Activated CD4-positive, CD25-positive, alpha-beta regulatory T cell treated with anti-CD3 and anti-CD28 coated beads, Interleukin-2, amount 50 U/mL, for 72 hours (primary cell): Measurements from ENCODE around the gene CYS1.
"Not testable (repeated sequence)": the region's sequence is repeated elsewhere in the genome, so short reads cannot be mapped to it uniquely, and the experiment has no call there.

Experiments used
- DNase-seq: peaks from one replicate; pipeline ENCODE4 v3.0.0; 2021

Gene CYS1, protein sequence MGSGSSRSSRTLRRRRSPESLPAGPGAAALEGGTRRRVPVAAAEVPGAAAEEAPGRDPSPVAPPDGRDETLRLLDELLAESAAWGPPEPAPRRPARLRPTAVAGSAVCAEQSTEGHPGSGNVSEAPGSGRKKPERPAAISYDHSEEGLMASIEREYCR

GRCh38 chr2:10079870-10080535 is at the start of gene CYS1:
Gene CYS1 (minus strand): TSS chr2:10080411. CDS start chr2:10080223, 188 bp downstream.
- no peak for DNase-seq

- no peak for DNase-seq
Measured at GRCh38 chr2:10129490-10129889, 49.3 kb upstream of the CYS1 start.

DNA sequence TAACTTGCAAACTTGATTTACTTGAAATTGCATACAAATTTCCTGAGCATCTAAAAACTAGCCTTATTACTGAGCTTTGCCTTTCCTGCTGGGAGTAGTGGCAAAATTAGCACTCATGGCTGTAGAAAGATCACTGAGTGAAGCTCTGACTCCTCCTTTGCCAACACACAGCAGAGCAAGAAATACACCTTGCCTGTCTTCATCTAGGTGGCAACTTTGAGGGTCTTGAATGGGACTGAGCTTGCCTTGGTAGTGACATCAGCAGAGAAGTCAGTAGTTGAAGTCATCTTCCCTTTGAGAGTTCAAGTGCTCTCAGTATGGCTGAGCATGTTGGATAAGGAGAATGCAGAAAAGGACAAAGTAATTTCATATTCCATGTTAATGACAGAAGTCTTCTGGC is 48.2 kb upstream of the CYS1 start:
- DNase-seq: no peak

- no peak for DNase-seq
Measured at GRCh38 chr2:10126632-10127026, 46.4 kb upstream of the CYS1 start.

GRCh38 chr2:10125842-10126631 is 45.8 kb upstream of the CYS1 start:
- DNase-seq: no peak

DNA sequence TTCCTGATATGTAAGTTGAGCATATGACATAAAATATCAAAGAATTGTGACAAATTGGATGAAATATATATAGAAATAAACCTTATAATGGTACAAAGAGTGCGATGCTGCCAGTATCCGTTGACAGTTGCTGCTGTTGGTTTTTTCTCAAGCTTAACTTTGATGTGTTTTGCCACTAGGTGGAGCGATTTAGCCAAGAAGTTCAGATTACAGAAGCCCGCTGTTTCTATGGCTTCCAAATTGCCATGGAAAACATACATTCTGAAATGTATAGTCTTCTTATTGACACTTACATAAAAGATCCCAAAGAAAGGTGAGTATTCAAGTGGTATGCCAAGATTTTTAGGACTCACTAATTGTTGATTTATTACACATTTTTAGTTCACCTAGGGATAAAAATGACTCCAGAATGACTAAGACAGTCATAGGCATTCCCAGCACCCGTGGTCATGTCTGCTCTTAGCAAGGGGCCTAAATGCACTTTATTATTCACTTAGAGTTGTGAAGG is 44.4 kb upstream of the CYS1 start:
- no peak for DNase-seq

DNA sequence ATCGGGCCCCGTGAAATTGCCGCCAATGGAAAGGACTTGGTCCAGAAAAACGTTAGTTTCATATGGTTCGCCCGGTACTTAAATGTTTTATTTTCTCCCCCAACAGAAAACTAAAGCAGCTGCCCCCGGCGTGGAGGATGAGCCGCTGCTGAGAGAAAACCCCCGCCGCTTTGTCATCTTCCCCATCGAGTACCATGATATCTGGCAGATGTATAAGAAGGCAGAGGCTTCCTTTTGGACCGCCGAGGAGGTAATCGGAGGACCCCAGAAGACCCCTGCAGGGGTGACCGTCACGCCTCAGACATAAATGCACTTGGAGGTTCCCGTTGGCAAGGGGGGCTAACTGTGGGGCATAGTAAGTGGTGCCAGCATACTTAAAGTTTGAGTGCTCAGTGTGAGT is 43.1 kb upstream of the CYS1 start:
- no peak for DNase-seq

GRCh38 chr2:10122500-10123280 is 42.5 kb upstream of the CYS1 start, which contains the start of gene RRM2:
Gene RRM2 (plus strand): TSS chr2:10122739. CDS start chr2:10122799, 60 bp downstream.
- peak; percentile 88 for DNase-seq

- no peak for DNase-seq
Measured at GRCh38 chr2:10120877-10121574, 40.8 kb upstream of the CYS1 start.

DNA sequence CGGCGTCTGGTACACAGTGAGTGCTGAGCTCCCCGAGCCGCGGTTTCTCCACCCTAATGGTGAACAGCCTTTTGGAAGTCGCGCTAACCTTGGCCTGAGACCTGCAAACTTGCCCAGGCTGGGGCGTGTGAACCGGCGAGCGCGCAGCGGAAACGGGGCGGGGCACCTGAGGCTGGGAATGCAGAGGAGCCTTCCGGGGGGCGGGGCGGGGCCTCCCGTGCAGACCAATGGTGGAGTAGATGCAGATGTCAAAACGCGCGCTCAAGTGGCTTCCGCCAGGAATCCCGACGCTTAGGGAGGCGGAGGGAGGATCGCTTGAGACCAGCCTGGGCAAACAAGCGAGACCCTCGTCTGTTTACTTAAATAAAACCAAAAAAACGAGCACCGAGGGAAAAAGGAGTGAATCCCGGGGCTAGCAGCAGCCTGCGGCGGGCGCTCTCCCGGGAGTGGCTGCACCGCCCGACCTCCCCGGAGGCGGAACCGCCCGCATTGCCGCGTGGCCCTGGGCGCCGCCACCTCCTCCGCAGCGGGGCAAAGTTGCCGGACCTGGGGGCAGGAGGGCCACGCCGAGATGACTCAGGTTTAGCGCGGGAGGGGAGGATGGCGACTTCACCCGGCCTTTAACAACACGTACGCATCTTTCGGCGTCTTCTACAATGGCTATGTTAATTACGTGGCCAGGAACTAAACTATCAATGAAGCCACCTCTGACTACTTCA is 40.1 kb upstream of the CYS1 start:
- DNase-seq: peak; percentile 90

DNA sequence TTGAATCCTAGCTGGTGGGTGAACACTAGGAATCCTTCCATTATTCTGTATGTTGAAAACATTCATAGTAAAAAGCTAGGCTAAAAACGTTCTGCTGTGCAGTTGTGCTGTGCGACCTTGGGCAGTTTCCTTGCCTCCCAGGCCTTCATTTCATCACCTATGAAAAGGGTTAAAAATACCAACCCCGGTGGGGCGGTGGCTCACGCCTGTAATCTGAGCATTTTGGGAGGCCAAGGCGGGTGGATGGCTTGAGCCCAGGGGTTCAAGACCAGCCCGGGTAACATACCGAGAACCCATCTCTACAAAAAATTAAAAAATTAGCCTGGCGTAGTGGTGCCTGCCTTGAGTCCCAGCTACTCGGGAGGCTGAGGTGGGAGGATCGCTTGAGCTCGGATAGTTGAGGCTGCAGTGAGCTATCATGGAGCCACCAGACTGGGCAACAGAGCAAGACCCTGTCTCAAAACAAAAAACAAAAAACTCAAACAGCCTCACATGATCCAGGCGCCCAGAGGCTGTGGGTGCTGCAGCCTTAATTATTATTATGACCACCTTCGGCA is 39.5 kb upstream of the CYS1 start:
- no peak for DNase-seq

GRCh38 chr2:10119027-10119325 is 38.8 kb upstream of the CYS1 start:
- no peak for DNase-seq

DNA sequence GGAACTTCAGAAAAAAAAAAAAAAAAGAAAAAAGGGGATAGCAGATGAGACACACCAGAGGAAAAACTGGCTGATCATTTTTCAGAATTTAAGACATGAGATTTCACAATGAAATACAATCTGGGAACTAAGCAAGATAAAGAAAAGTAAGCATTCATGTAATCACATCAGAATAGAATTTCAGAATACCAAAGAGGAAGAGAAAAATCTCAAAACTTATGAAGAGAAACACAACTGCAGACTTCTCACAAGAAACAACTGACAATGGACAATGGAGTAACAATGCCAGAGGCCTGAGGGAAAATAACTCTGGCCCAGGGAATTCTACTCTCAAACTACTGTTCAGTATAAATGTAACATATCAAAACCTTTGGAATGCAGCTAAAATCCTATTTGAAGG is 29.1 kb upstream of the CYS1 start:
- no peak for DNase-seq

DNA sequence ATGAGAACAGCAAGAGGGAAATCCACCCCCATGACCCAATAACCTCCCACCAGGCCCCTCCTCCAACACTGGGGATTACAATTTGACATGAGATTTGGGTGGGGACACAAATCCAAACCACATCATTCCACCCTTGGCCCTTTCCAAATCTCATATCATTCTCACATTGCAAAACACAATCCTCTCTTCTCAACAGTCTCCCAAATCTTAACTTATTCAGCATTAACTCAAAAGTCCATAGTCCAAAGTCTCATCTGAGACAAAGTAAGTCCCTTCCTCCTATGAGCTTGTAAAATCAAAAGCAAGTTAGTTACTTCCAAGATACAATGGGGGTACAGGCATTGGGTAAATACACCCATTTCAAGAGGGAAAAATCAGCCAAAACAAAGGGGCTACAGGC is 24.7 kb upstream of the CYS1 start:
- DNase-seq: not testable (repeated sequence)

- DNase-seq: no peak
Measured at GRCh38 chr2:10103179-10103578, 23.0 kb upstream of the CYS1 start.

DNA sequence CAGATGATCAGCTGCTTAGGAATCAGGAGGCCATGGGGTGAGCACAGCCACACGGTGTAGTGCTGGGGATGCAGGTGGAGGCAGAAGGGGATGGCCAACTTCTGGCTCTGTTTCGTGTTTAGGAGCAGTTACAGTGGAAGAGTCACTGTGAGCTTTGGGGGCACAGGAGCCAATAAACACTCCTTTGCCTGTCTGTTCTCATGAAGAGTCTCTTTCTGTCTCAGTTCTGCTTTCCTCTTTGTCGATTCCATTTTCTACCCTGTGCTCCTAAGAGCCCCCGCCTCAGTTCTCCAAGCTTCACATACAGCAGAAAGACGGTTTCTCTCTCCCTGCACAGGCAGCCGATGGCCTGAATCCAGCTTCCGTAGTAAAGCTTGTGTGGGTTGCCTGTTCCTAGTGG is 21.3 kb upstream of the CYS1 start:
- DNase-seq: no peak

DNA sequence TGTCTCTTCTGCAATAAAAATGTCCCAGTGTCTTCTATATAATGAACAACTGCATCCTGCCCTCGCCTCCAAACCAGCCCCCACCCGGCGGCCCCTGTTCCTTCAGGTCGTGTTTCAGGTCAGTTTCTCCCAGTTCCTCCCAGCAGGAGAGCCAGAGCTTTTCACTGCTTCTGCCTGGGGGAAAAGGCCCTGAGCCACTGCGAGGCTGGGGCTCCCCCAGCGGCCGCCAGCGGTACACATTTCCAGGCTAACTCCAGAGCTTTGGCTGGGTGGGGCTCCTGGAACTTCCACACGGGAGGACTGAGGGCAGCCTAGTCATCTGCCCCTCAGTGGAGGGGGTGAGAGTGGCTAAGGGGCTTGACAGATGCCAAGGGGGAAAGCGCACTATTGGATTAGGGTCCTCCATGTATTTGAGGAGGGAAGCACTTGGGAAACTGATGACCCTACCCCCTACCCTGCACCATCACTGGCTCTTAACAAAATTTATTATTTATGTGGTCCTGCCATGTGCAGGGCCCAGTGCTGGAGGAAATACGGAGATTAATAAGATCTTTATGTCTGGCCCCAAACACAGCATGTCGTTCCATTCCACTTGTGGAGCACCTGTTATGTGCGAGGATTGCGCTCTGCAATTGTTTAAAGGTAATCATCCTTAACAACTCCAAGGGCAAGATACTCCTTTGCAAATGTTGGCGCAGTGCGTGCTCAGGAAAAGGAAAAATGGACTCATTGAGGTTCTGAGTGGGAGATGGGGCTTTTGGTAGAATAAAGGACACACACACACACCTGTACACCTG is 17.3 kb upstream of the CYS1 start:
- peak; percentile 51 for DNase-seq

DNA sequence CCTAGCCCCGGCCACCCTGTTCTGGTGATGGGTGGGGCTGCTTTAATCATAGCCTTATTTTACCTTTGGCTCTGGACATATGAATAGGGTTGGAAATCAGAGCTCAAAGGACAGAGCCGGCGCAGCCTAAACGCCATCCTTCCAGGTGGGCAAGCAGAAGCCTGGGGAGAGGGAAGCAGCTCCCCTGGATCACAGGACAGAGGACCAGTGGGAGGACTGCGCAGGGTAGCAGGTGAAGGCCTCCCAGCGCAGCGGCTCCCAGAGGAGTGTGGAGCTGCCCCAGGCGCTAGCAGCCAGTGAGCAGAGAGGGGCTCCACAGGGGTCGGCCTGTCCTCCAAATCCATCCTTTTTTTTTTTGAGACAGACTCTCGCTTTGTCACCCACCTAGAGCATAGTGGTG is 16.4 kb upstream of the CYS1 start:
- no peak for DNase-seq

DNA sequence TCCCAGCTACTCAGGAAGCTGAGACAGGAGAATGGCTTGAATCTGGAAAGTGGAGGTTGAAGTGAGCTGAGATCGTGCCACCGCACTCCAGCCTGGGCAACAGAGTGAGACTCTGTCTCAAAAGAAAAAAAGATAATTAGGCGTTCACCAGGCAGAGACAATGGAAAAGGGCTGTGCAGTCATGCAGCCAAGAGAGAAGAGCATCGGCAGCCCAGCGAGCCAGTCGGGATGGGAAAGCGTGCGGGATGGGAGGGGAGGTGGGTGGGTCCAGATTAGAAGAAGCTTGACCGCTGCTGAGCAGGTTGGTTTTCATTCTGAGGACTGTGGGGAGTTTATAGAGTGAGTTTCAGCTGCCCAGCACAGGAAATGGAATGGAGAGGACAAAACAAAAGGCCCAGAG is 15.0 kb upstream of the CYS1 start:
- DNase-seq: no peak

DNA sequence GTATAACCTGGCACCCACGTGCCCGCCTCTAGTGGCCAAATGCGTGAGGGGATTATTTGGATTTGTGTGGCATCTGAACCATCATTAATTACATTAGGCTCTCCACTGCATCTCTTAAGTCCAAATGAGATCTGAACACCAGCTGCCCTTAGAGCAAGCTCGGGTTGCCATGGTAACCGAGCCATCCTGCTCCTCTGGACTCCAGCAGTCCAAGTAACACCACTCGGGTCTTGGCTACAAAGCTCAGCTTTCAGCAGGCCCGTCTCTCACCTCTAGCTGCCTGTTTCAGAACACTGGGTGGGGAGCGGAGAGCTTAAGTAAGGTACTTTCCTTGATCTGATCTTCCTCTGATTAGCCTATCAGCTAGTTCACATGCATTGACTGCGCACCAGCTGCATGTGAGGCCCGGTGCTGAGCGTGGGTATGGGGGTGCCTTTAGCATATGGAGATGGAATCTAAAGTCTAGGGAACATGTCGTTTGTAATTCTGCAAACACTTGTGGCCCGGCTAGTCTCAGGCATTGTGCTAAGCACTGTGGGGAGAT is 14.1 kb upstream of the CYS1 start:
- no peak for DNase-seq

DNA sequence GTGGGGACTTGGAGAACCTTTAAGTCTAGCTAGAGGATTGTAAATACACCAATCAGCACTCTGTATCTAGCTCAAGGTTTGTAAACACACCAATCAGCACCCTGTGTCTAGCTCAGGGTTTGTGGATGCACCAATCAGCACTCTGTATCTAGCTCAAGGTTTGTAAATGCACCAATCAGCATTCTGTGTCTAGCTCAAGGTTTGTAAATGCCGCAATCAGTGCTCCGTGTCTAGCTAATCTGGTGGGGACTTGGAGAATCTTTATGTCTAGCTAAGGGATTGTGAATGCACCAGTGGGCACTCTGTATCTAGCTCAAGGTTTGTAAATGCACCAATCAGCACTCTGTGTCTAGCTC is 11.7 kb upstream of the CYS1 start:
- DNase-seq: not testable (repeated sequence)
